ENCODE measurements around the gene FADS3.
"Not testable (repeated sequence)": the region's sequence is repeated elsewhere in the genome, so short reads cannot be mapped to it uniquely, and the experiment has no call there.

Gene FADS3

GRCh38 chr11:61896665-61897386 is 5.5 kb upstream of the FADS3 start:
- DNase-seq = no peak

GRCh38 chr11:61895718-61896059 is 4.3 kb upstream of the FADS3 start:
- DNase-seq = no peak

- no peak for DNase-seq
Measured at GRCh38 chr11:61895046-61895717, 3.8 kb upstream of the FADS3 start.

- DNase-seq = no peak
Measured at GRCh38 chr11:61893981-61894380, 2.6 kb upstream of the FADS3 start.

GRCh38 chr11:61892085-61892370 is 683 bp upstream of the FADS3 start:
- no peak for DNase-seq

GRCh38 chr11:61890529-61891330 is 615 bp downstream of the FADS3 start:
- no peak for DNase-seq

GRCh38 chr11:61889831-61890230 is 1.5 kb downstream of the FADS3 start:
- DNase-seq = no peak

GRCh38 chr11:61888590-61888989 is 2.8 kb downstream of the FADS3 start:
- DNase-seq = no peak

- DNase-seq = peak; percentile 60
Measured at GRCh38 chr11:61887839-61888494, 3.4 kb downstream of the FADS3 start.

GRCh38 chr11:61886643-61887042 is 4.7 kb downstream of the FADS3 start:
- DNase-seq = no peak

- no peak for DNase-seq
Measured at GRCh38 chr11:61885784-61886580, 5.4 kb downstream of the FADS3 start.

- DNase-seq = no peak
Measured at GRCh38 chr11:61885166-61885778, 6.1 kb downstream of the FADS3 start.

GRCh38 chr11:61883947-61884346 is 7.4 kb downstream of the FADS3 start:
- no peak for DNase-seq

GRCh38 chr11:61883327-61883726 is 8.0 kb downstream of the FADS3 start:
- no peak for DNase-seq

GRCh38 chr11:61882879-61883278 is 8.5 kb downstream of the FADS3 start:
- DNase-seq = no peak

- not testable (repeated sequence) for DNase-seq
Measured at GRCh38 chr11:61882267-61882666, 9.1 kb downstream of the FADS3 start.

- DNase-seq = no peak
Measured at GRCh38 chr11:61881397-61881796, 9.9 kb downstream of the FADS3 start.

GRCh38 chr11:61880454-61880853 is 10.9 kb downstream of the FADS3 start:
- DNase-seq = no peak

GRCh38 chr11:61880031-61880430 is 11.3 kb downstream of the FADS3 start:
- no peak for DNase-seq

GRCh38 chr11:61879152-61879551 is 12.2 kb downstream of the FADS3 start:
- DNase-seq = no peak

GRCh38 chr11:61875698-61876097 is 15.6 kb downstream of the FADS3 start:
- no peak for DNase-seq

GRCh38 chr11:61874853-61875252 is 16.5 kb downstream of the FADS3 start:
- no peak for DNase-seq

Measured in GOT3 (cell line).